ENCODE measurements around the gene COL4A1.

COL4A1 gene

GRCh38 chr13:110266983-110267382 lies 40.0 kb downstream of the COL4A1 start:
- TF ChIP-seq REST (IDR thresholded peaks at IDR 0.05; ENCODE audit: low read depth), result peak; percentile 65
- no peak for TF ChIP-seq EP300 (IDR thresholded peaks at IDR 0.05; ENCODE audit: borderline replicate concordance)

DNA sequence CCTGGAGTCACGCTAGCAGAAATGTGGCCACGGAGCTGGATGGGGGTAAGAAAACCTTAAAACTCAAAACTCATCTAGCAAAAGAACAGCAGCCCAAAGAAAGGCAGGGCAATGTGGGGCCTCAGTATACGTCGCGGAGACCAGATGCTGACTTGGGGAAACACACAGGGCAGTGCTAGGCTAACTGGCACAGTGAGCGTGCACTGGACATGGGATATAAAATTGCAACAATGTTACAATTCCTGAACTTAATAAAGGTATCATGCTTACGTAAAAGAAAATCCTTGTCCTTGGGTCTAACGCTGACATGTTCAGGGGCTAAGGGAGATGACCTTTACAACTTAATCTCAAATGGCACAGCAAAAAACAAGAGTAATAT lies 40.5 kb downstream of the COL4A1 start:
- no peak for TF ChIP-seq REST (IDR thresholded peaks at IDR 0.05; ENCODE audit: low read depth)
- TF ChIP-seq TCF12 (IDR thresholded peaks at IDR 0.05; ENCODE audit: low read depth), result no peak
- TF ChIP-seq EP300 (IDR thresholded peaks at IDR 0.05; ENCODE audit: borderline replicate concordance), result no peak
- TF ChIP-seq TEAD4 (IDR thresholded peaks at IDR 0.05), result no peak
- no peak for TF ChIP-seq YY1 (IDR thresholded peaks at IDR 0.05; ENCODE audit: low read depth)
- TF ChIP-seq CEBPB (IDR thresholded peaks at IDR 0.05), result no peak
- TF ChIP-seq FOXM1 (IDR thresholded peaks at IDR 0.05; ENCODE audit: borderline replicate concordance, low read depth), result no peak
- no peak for TF ChIP-seq RAD21 (IDR thresholded peaks at IDR 0.05; ENCODE audit: low read depth)
- TF ChIP-seq, protein P1, sequence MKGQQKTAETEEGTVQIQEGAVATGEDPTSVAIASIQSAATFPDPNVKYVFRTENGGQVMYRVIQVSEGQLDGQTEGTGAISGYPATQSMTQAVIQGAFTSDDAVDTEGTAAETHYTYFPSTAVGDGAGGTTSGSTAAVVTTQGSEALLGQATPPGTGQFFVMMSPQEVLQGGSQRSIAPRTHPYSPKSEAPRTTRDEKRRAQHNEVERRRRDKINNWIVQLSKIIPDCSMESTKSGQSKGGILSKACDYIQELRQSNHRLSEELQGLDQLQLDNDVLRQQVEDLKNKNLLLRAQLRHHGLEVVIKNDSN (IDR thresholded peaks at IDR 0.05), result no peak

- TF ChIP-seq RAD21 (IDR thresholded peaks at IDR 0.05; ENCODE audit: low read depth) (no peak), NFIC (IDR thresholded peaks at IDR 0.05) (no peak), REST (IDR thresholded peaks at IDR 0.05; ENCODE audit: low read depth) (no peak), EP300 (IDR thresholded peaks at IDR 0.05; ENCODE audit: borderline replicate concordance) (no peak), MAX (IDR thresholded peaks at IDR 0.05) (no peak), TAF1 (IDR thresholded peaks at IDR 0.05; ENCODE audit: low read depth) (no peak), TEAD4 (IDR thresholded peaks at IDR 0.05) (no peak), FOXM1 (IDR thresholded peaks at IDR 0.05; ENCODE audit: borderline replicate concordance, low read depth) (no peak), TCF12 (IDR thresholded peaks at IDR 0.05; ENCODE audit: low read depth) (no peak), CEBPB (IDR thresholded peaks at IDR 0.05) (no peak), ZBTB7A (IDR thresholded peaks at IDR 0.05; ENCODE audit: low read depth) (no peak), YY1 (IDR thresholded peaks at IDR 0.05; ENCODE audit: low read depth) (no peak), EGR1 (IDR thresholded peaks at IDR 0.05) (no peak), CREB1 (IDR thresholded peaks at IDR 0.05; ENCODE audit: low read depth) (no peak)
- TF ChIP-seq, protein P1 (IDR thresholded peaks at IDR 0.05), result no peak
Observed at GRCh38 chr13:110265682-110266430, 41.1 kb downstream of the COL4A1 start.

GRCh38 chr13:110265341-110265681 lies 41.6 kb downstream of the COL4A1 start:
- TF ChIP-seq CEBPB (IDR thresholded peaks at IDR 0.05) (no peak), NFIC (IDR thresholded peaks at IDR 0.05) (no peak), ZBTB7A (IDR thresholded peaks at IDR 0.05; ENCODE audit: low read depth) (no peak), FOXM1 (IDR thresholded peaks at IDR 0.05; ENCODE audit: borderline replicate concordance, low read depth) (no peak), CREB1 (IDR thresholded peaks at IDR 0.05; ENCODE audit: low read depth) (no peak)

DNA sequence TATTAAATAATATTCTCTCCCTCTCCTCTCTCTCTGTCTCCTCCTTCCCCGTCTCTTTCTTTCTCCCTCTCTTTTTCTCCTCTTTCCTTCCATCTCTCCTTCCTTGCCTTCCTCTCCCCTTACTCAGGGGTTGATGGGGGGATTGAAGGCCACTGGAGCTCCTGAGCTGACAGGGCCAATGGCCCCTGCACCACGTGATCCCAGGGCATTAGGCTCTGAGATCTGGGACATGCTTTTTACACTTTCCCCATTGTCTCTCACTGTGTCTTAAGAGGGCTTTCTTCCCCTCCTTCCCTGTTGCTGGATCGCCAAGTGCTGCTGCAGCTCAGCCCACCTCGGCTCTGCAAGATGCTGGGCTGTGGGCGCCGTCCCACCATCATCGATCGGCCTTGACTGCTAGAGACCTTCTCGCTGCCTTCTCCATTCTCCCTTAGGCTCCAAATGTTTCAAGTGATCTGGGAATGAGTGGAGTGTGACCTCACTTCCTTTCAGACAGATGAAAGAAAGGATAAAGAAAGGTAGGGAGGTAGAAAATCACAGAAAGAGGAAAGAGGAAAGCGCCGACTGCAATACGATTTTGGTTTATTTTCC lies 42.2 kb downstream of the COL4A1 start:
- TF ChIP-seq TEAD4 (IDR thresholded peaks at IDR 0.05) (no peak), RAD21 (IDR thresholded peaks at IDR 0.05; ENCODE audit: low read depth) (no peak), REST (IDR thresholded peaks at IDR 0.05; ENCODE audit: low read depth) (no peak), MAX (IDR thresholded peaks at IDR 0.05) (no peak), FOXM1 (IDR thresholded peaks at IDR 0.05; ENCODE audit: borderline replicate concordance, low read depth) (no peak), EP300 (IDR thresholded peaks at IDR 0.05; ENCODE audit: borderline replicate concordance) (no peak), TCF12 (IDR thresholded peaks at IDR 0.05; ENCODE audit: low read depth) (no peak), CREB1 (IDR thresholded peaks at IDR 0.05; ENCODE audit: low read depth) (no peak)
- TF ChIP-seq, protein P1 (IDR thresholded peaks at IDR 0.05), result no peak

Data from Ishikawa (cell line).